Endothelial cell of umbilical vein (primary cell): ENCODE measurements around the gene CDT1. TPM values are rescaled to one million over a fixed set of nuclear protein-coding genes. Genes with fewer than 3 reads are reported as not detected.

ENCODE experiments used
- BruUV-seq: library from RNA; stranded (reverse); fragments of 400-500 nt; replicated peaks from 2 replicates; lab custom pipeline; 2021; lab: Mats Ljungman, UMichigan
- CTCF ChIA-PET: fragments of 300-600, 350-600 bp; sonication (Branson Sonifier 250); formaldehyde crosslinking; loops from one replicate; lab custom pipeline; 2021; ENCODE audit warnings: antibody characterized with exemption, inconsistent platforms; lab: Charles Lee
- POLR2A ChIA-PET: fragments of 300-600, 350-600 bp; sonication (Branson Sonifier 250); formaldehyde crosslinking; loops from one replicate; lab custom pipeline; 2021; ENCODE audit warnings: antibody characterized with exemption, inconsistent platforms; lab: Charles Lee
- DNase-seq: peaks from one replicate; pipeline ENCODE4 v3.0.0-alpha.2; 2011; ENCODE audit warnings: low read depth, low spot score
- FAIRE-seq: peaks from 2 replicates; lab custom pipeline; 2011; peaks lifted over from hg19 to GRCh38; lab: Jason Lieb, UNC
- H2AFZ ChIP-seq: 2 replicates; pipeline ENCODE4 v1.6.0; 2012; ENCODE audit warnings: low read depth, low read length, control low read depth, inconsistent platforms
- H3K27ac ChIP-seq: 2 replicates; pipeline ENCODE4 v1.5.1; 2011; ENCODE audit warnings: low read depth, mild to moderate bottlenecking, control low read depth, low read length, moderate library complexity; ENCODE audit not compliant: insufficient read depth
- H3K27me3 ChIP-seq, 2 experiments: 2 replicates each; pipeline versions ENCODE4 v1.6.0 to v1.6.1; 2011; ENCODE audit warnings: low read length in 2 of 2, mixed read lengths in 1 of 2; ENCODE audit not compliant: control insufficient read depth in 2 of 2, insufficient read depth in 2 of 2
- H3K36me3 ChIP-seq, 2 experiments: 2 replicates in 1 of 2; 3 replicates in 1 of 2; pipeline ENCODE4 v1.5.1; 2011; ENCODE audit warnings: low read length in 2 of 2, mild to moderate bottlenecking in 1 of 2, moderate library complexity in 1 of 2; ENCODE audit not compliant: control insufficient read depth in 2 of 2, insufficient read depth in 2 of 2; ENCODE audit errors: extremely low read depth in 1 of 2
- H3K4me1 ChIP-seq: 3 replicates; pipeline ENCODE4 v1.5.1; 2011; ENCODE audit warnings: mild to moderate bottlenecking, low read length; ENCODE audit not compliant: control insufficient read depth, insufficient read depth; ENCODE audit errors: extremely low read depth
- H3K4me2 ChIP-seq: 2 replicates; pipeline ENCODE4 v1.6.1; 2011; ENCODE audit warnings: low read length, control low read depth, mixed read lengths; ENCODE audit not compliant: insufficient read depth
- H3K4me3 ChIP-seq, 3 experiments: fragments of 200-600 bp in 1 of 3; sonication (generic), shearing (Covaris generic) in 1 of 3; replicated peaks in 1 of 3; 2 replicates each; pipeline ENCODE4 v1.5.1; 2011 to 2016; ENCODE audit warnings: control low read depth in 3 of 3, low read length in 3 of 3, mild to moderate bottlenecking in 2 of 3, inconsistent platforms in 1 of 3, low read depth in 1 of 3, moderate library complexity in 1 of 3; ENCODE audit not compliant: insufficient read depth in 1 of 3
- H3K79me2 ChIP-seq: 2 replicates; pipeline ENCODE4 v1.6.0; 2012; ENCODE audit warnings: low read length, inconsistent platforms; ENCODE audit not compliant: control insufficient read depth, insufficient read depth
- H3K9ac ChIP-seq: replicated peaks from 2 replicates; pipeline ENCODE3; 2011; ENCODE audit warnings: low read length, control low read depth; ENCODE audit not compliant: insufficient read depth; ENCODE audit errors: extremely low read depth
- H3K9me1 ChIP-seq: replicated peaks from 3 replicates; pipeline ENCODE4 v1.6.0; 2011; ENCODE audit warnings: mild to moderate bottlenecking, low read length; ENCODE audit not compliant: control insufficient read depth, insufficient read depth; ENCODE audit errors: extremely low read depth
- H3K9me3 ChIP-seq: replicated peaks from 2 replicates; pipeline ENCODE4 v1.5.1; 2012; ENCODE audit warnings: low read length, inconsistent platforms; ENCODE audit not compliant: control insufficient read depth, insufficient read depth
- H4K20me1 ChIP-seq: replicated peaks from 2 replicates; pipeline ENCODE3; 2011; ENCODE audit warnings: mild to moderate bottlenecking, low read length; ENCODE audit not compliant: control insufficient read depth, insufficient read depth; ENCODE audit errors: extremely low read depth
- EZH2 ChIP-seq: IDR thresholded peaks from 2 replicates; pipeline ENCODE4 v1.6.1; 2012; ENCODE audit warnings: borderline replicate concordance, low read depth, mild to moderate bottlenecking, moderate library complexity, low read length, inconsistent platforms; ENCODE audit not compliant: severe bottlenecking
- FOS ChIP-seq: IDR thresholded peaks from 2 replicates; pipeline ENCODE4 v1.6.1; 2011; ENCODE audit warnings: mild to moderate bottlenecking, low read length, moderate library complexity, borderline replicate concordance; ENCODE audit not compliant: insufficient read depth
- GATA2 ChIP-seq: IDR thresholded peaks from 2 replicates; pipeline ENCODE4 v1.7.0; 2011; ENCODE audit warnings: low read depth, mild to moderate bottlenecking, moderate library complexity, mixed read lengths, low read length; ENCODE audit not compliant: insufficient read length, insufficient read depth
- JUN ChIP-seq: IDR thresholded peaks from 2 replicates; pipeline ENCODE4 v1.6.1; 2011; ENCODE audit warnings: borderline replicate concordance, low read depth; ENCODE audit not compliant: insufficient read length, insufficient read depth
- MYC ChIP-seq: IDR thresholded peaks from one replicate; pipeline ENCODE4 v1.6.1; 2011; ENCODE audit warnings: mild to moderate bottlenecking, low read depth, low read length
- POLR2A ChIP-seq: IDR thresholded peaks from 2 replicates; pipeline ENCODE4 v1.6.1; 2012; ENCODE audit warnings: low read depth, mild to moderate bottlenecking, control low read depth, low read length
- POLR2AphosphoS5 ChIP-seq: IDR thresholded peaks from 2 replicates; pipeline ENCODE4 v1.6.1; 2012; ENCODE audit warnings: low read depth, mild to moderate bottlenecking, control low read depth, low read length, moderate library complexity; ENCODE audit not compliant: insufficient read depth
- dilution Hi-C: fragments of 300-500 bp; cut with MboI; formaldehyde crosslinking; loops from one replicate; pipeline ENCODE4 v1.15.0; 2019; ENCODE audit warnings: low sequenced_read_pairs; ENCODE audit not compliant: extremely low pct_ligation_motif_present
- intact Hi-C: fragments of 100-400 bp; cut with micrococcal nuclease; formaldehyde crosslinking; loops from one replicate; pipeline ENCODE4 v1.10.0; 2022
- polyA plus RNA-seq, 4 experiments: library from polyadenylated mRNA; depleted of rRNA in 3 of 4; stranded (reverse) in 3 of 4; unstranded in 1 of 4; fragments of >200 nt; gene quantifications; 2 replicates each; pipeline versions ENCODE4 v1.2.1 to v1.2.3, GENCODE V29; 2011 to 2012; ENCODE audit warnings: missing spikeins in 1 of 4
- total RNA-seq: library from RNA; stranded (reverse); gene quantifications from 2 replicates; pipeline ENCODE4 v1.2.3, GENCODE V29; 2021
- TF ChIP-seq, protein P1 (sequence below), 2 donors: IDR thresholded peaks; 1 replicate in 1 of 2; 2 replicates in 1 of 2; pipeline ENCODE4 v1.5.1; 2011; ENCODE audit warnings: low read length in 2 of 2, mild to moderate bottlenecking in 2 of 2, moderate library complexity in 2 of 2, control low read depth in 1 of 2, inconsistent platforms in 1 of 2, low read depth in 1 of 2; ENCODE audit not compliant: insufficient read depth in 1 of 2; ENCODE audit errors: extremely low read depth in 1 of 2
- TF ChIP-seq, protein P2 (sequence below): IDR thresholded peaks from 2 replicates; pipeline ENCODE4 v1.6.1; 2011; ENCODE audit not compliant: insufficient read depth, insufficient read length

Gene CDT1
- total and polyA plus RNA-seq, 2 donors (not counting 3 experiments of a cell fraction or from before 2014, with no cell fraction given), result 15.6 to 30.6 TPM

DNA sequence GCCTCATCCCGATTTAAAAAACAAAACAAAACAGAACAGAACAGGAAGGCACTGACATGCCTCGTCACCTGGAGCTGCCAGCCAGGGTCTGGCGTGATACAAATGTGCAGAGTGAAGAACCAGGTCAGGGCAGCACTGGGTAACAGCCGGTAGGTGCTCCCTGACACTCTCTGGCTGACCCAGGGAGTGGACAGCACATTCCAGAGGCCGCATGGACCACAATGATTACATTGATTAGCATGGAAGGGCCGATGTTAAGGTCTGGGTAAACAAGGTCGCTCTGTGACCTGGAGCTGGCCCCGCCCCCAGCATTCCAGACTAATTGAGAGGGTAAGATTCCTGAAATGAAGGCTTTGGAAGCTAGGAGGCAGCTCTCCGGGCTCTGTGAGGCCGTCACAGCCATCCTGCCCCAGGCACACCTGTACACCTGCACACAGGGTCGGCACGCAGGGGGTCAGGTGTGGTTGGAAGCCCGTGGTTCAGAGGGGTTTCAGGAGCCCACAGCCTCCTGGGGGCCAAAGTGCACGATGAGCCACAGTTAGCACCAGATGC is 40.0 kb upstream of the CDT1 start:
- DNase-seq (peak; percentile 43), FAIRE-seq (no peak)
- Histone ChIP-seq H3K36me3 (peaks cover 0 to 17% of the 10 kb centered on the region in 2 experiments), H3K4me3 (no peak overlapping the region), H3K79me2 (peaks cover 94% of the 10 kb centered on the region), H3K4me1 (peaks cover 21% of the 10 kb centered on the region), H3K27me3 (no peaks in the 10 kb centered on the region), H3K4me2 (no peak overlapping the region), H3K9ac (no peak overlapping the region), H3K9me3 (no peaks in the 10 kb centered on the region), H2AFZ (no peak overlapping the region), H4K20me1 (no peaks in the 10 kb centered on the region), H3K27ac (no peak overlapping the region), H3K9me1 (no peaks in the 10 kb centered on the region)
- CTCF ChIA-PET, result interaction anchor here (0.6 to 1.7 kb wide), 5 partner anchors 18 to 61 kb away, joined by 3 to 6 read pairs (median 3); partner anchors contain the start of gene PIEZO1
- TF ChIP-seq, protein P1, sequence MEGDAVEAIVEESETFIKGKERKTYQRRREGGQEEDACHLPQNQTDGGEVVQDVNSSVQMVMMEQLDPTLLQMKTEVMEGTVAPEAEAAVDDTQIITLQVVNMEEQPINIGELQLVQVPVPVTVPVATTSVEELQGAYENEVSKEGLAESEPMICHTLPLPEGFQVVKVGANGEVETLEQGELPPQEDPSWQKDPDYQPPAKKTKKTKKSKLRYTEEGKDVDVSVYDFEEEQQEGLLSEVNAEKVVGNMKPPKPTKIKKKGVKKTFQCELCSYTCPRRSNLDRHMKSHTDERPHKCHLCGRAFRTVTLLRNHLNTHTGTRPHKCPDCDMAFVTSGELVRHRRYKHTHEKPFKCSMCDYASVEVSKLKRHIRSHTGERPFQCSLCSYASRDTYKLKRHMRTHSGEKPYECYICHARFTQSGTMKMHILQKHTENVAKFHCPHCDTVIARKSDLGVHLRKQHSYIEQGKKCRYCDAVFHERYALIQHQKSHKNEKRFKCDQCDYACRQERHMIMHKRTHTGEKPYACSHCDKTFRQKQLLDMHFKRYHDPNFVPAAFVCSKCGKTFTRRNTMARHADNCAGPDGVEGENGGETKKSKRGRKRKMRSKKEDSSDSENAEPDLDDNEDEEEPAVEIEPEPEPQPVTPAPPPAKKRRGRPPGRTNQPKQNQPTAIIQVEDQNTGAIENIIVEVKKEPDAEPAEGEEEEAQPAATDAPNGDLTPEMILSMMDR (IDR thresholded peaks at IDR 0.05; ENCODE audit: extremely low read depth in 1 of 2, insufficient read depth in 1 of 2, low read depth in 1 of 2, low read length in 2 of 2), result peak in 1 of 2 donors; percentile 0
- no peak for TF ChIP-seq GATA2
- POLR2A ChIA-PET, result no interaction called here
- no TSS peak for BruUV-seq
- dilution Hi-C loops, result no loop called here
- intact Hi-C loops, result no loop called here

DNA sequence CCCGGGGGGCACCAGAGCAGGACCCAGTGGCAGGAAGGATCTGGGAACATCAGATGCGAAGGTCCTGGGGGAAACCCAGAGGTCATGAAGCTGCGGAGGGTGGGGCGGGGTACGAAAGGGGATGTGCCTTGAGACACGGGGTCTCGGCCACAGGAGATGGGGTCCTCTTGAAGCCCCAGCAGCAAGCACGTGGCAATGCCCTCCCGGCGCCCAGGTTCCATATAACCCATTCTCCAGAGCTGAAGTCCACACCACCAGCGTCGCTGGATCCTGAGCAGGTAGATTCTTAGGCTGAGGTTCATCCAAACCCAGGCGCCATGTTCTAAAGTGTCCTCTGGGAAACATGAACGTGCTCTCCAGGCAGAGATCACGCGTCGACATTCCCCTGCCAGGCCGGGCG is 39.5 kb upstream of the CDT1 start:
- peaks cover 95% of the 10 kb centered on the region for H3K79me2 ChIP-seq
- TF ChIP-seq JUN, result no peak
- TF ChIP-seq POLR2A, result no peak
- TF ChIP-seq MYC, result no peak
- TF ChIP-seq, protein P2, sequence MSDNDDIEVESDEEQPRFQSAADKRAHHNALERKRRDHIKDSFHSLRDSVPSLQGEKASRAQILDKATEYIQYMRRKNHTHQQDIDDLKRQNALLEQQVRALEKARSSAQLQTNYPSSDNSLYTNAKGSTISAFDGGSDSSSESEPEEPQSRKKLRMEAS, result no peak
- TF ChIP-seq, protein P1 (IDR thresholded peaks at IDR 0.05; ENCODE audit: extremely low read depth in 1 of 2, insufficient read depth in 1 of 2, low read depth in 1 of 2, low read length in 2 of 2), result no peak
- no peak for TF ChIP-seq FOS
- no peak for TF ChIP-seq POLR2AphosphoS5
- no peak for TF ChIP-seq GATA2
- no peak for TF ChIP-seq EZH2
- H3K27me3 ChIP-seq, result no peaks in the 10 kb centered on the region
- DNase-seq, result no peak
- dilution Hi-C loops, result no loop called here
- ChIA-PET CTCF (interaction anchor here (1.0 to 1.7 kb wide), 2 partner anchors 19 to 27 kb away, joined by 3 to 6 read pairs; no protein-coding TSS in a partner anchor), POLR2A (no interaction called here)
- H3K4me3 ChIP-seq, result no peak overlapping the region
- H3K9ac ChIP-seq, result no peak overlapping the region
- no TSS peak for BruUV-seq
- peaks cover 26% of the 10 kb centered on the region for H3K4me1 ChIP-seq
- intact Hi-C loops, result no loop called here
- H3K9me3 ChIP-seq, result no peaks in the 10 kb centered on the region
- no peak overlapping the region for H3K27ac ChIP-seq
- no peak for FAIRE-seq
- H4K20me1 ChIP-seq, result no peaks in the 10 kb centered on the region
- H3K9me1 ChIP-seq, result no peaks in the 10 kb centered on the region
- H3K36me3 ChIP-seq, result peaks cover 0 to 14% of the 10 kb centered on the region in 2 experiments
- no peak overlapping the region for H3K4me2 ChIP-seq
- no peak overlapping the region for H2AFZ ChIP-seq
